Measurements from ENCODE around the gene ANKRD36C.
"Not testable (repeated sequence)": the region's sequence is repeated elsewhere in the genome, so short reads cannot be mapped to it uniquely, and the experiment has no call there.

DNA sequence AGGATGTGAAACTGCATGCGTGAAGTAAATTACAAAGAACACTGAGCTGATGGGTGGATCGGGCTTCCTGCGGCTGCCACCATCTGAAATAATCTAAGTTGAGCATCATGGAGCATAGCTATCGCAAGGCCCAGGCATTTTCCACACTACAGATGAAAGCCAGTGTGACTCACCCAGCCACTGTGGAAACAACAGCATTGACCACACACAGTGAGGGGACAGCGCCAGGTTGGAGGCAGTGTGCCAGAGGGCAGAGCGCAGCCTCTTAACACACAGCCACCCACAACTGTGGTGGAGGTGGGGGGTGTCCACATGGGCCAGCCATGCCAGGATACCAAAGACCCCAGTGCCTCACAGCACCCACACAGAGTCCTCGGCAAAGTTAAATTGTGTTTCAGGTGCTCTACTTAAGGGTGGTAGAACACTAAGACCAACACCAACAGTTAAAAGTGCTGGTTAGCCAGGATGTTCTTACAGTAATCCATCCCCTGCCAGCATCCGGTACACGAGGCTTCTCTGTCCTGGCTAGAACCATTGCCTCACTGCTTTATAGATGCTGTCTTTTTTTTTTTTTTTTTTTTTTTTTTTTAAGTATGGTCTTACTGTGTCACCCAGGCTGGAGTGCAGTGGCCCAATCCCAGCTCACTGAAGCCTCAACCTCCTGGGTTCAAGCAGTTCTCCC, 28.4 kb upstream of the ANKRD36C start:
- TF ChIP-seq, protein P1, sequence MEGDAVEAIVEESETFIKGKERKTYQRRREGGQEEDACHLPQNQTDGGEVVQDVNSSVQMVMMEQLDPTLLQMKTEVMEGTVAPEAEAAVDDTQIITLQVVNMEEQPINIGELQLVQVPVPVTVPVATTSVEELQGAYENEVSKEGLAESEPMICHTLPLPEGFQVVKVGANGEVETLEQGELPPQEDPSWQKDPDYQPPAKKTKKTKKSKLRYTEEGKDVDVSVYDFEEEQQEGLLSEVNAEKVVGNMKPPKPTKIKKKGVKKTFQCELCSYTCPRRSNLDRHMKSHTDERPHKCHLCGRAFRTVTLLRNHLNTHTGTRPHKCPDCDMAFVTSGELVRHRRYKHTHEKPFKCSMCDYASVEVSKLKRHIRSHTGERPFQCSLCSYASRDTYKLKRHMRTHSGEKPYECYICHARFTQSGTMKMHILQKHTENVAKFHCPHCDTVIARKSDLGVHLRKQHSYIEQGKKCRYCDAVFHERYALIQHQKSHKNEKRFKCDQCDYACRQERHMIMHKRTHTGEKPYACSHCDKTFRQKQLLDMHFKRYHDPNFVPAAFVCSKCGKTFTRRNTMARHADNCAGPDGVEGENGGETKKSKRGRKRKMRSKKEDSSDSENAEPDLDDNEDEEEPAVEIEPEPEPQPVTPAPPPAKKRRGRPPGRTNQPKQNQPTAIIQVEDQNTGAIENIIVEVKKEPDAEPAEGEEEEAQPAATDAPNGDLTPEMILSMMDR (conservative IDR thresholded peaks at IDR 0.05; ENCODE audit: low read depth, low read length): not testable (repeated sequence)
- not testable (repeated sequence) for TF ChIP-seq EZH2 (IDR thresholded peaks at IDR 0.05; ENCODE audit: low read length, unreplicated experiment)
